IMR-90 (cell line): ENCODE results near the gene TMTC1. TPM values are rescaled to one million over a fixed set of nuclear protein-coding genes. Genes with fewer than 3 reads are reported as not detected.

Experiments
- ATAC-seq: fragments of 200-7000 bp; cut with Tn5 transposase; 2 replicates; pipeline ENCODE4 v1.9.1; 2020; ENCODE audit warnings: low read depth, mild to moderate bottlenecking, moderate library complexity
- BruUV-seq: library from RNA; stranded (reverse); fragments of 400-500 nt; replicated peaks from 2 replicates; lab custom pipeline; 2021; lab: Mats Ljungman, UMichigan
- CTCF ChIA-PET: fragments of 300-600 bp; formaldehyde crosslinking; extraction: SDS; loops from one replicate; lab custom pipeline; 2021; ENCODE audit warnings: antibody characterized with exemption; lab: Yijun Ruan, JAX
- POLR2A ChIA-PET: fragments of 300-600 bp; sonication (Branson Sonifier 250); formaldehyde crosslinking; loops from one replicate; lab custom pipeline; 2022; ENCODE audit warnings: antibody characterized with exemption; ENCODE audit not compliant: unreplicated experiment; lab: Charles Lee
- DNase-seq: peaks from one replicate; pipeline ENCODE4 v3.0.0; 2013
- H2AFZ ChIP-seq: replicated peaks from 2 replicates; pipeline ENCODE3; 2013; ENCODE audit warnings: low read length, mild to moderate bottlenecking; ENCODE audit not compliant: poor library complexity
- H2AK5ac ChIP-seq: 2 replicates; pipeline ENCODE4 v1.6.1; 2013; ENCODE audit warnings: low read depth, low read length, inconsistent platforms
- H2AK9ac ChIP-seq: replicated peaks from 2 replicates; pipeline ENCODE3; 2013; ENCODE audit warnings: mild to moderate bottlenecking, low read depth, low read length, moderate library complexity; ENCODE audit not compliant: poor library complexity
- H2BK120ac ChIP-seq: 2 replicates; pipeline ENCODE4 v1.6.1; 2013; ENCODE audit warnings: low read depth, low read length, inconsistent platforms
- H2BK15ac ChIP-seq: 3 replicates; pipeline ENCODE4 v1.6.1; 2013; ENCODE audit warnings: low read depth, low read length, inconsistent platforms
- H2BK20ac ChIP-seq: 2 replicates; pipeline ENCODE4 v1.6.1; 2013; ENCODE audit warnings: low read depth, mild to moderate bottlenecking, inconsistent platforms, low read length, moderate library complexity
- H2BK5ac ChIP-seq: 2 replicates; pipeline ENCODE4 v1.6.1; 2013; ENCODE audit warnings: mild to moderate bottlenecking, low read depth, low read length, inconsistent platforms; ENCODE audit not compliant: poor library complexity, severe bottlenecking
- H3K14ac ChIP-seq: replicated peaks from 2 replicates; pipeline ENCODE4 v1.6.1; 2013; ENCODE audit warnings: low read depth, low read length, inconsistent platforms
- H3K18ac ChIP-seq: 2 replicates; pipeline ENCODE4 v1.6.1; 2013; ENCODE audit warnings: low read depth, low read length, control low read depth
- H3K23ac ChIP-seq: 2 replicates; pipeline ENCODE4 v1.6.1; 2013; ENCODE audit warnings: low read depth, low read length, inconsistent platforms
- H3K27ac ChIP-seq: 2 replicates; pipeline ENCODE4 v1.5.1; 2013; ENCODE audit warnings: mild to moderate bottlenecking, control low read depth, low read length; ENCODE audit not compliant: insufficient read depth
- H3K27me3 ChIP-seq: 2 replicates; pipeline ENCODE4 v1.6.1; 2013; ENCODE audit warnings: low read length; ENCODE audit not compliant: control insufficient read depth, insufficient read depth
- H3K36me3 ChIP-seq: 2 replicates; pipeline ENCODE4 v1.6.1; 2013; ENCODE audit warnings: low read length, mixed read lengths; ENCODE audit not compliant: control insufficient read depth, insufficient read depth
- H3K4ac ChIP-seq: 2 replicates; pipeline ENCODE4 v1.6.1; 2013; ENCODE audit warnings: low read depth, low read length, inconsistent platforms
- H3K4me1 ChIP-seq: 2 replicates; pipeline ENCODE4 v1.6.1; 2013; ENCODE audit warnings: low read length, mixed read lengths; ENCODE audit not compliant: control insufficient read depth, insufficient read depth
- H3K4me2 ChIP-seq: 2 replicates; pipeline ENCODE4 v1.6.1; 2013; ENCODE audit warnings: low read depth, mild to moderate bottlenecking, control low read depth, low read length, moderate library complexity
- H3K4me3 ChIP-seq: 2 replicates; pipeline ENCODE4 v1.5.1; 2013; ENCODE audit warnings: low read depth, mild to moderate bottlenecking, control low read depth, low read length, moderate library complexity; ENCODE audit not compliant: insufficient read depth
- H3K56ac ChIP-seq: 2 replicates; pipeline ENCODE4 v1.6.1; 2013; ENCODE audit warnings: low read length, inconsistent platforms; ENCODE audit not compliant: insufficient read depth; ENCODE audit errors: extremely low read depth
- H3K79me1 ChIP-seq, 2 experiments: 2 replicates each; pipeline ENCODE4 v1.6.1; 2013; ENCODE audit warnings: low read length in 2 of 2, inconsistent platforms in 1 of 2, low read depth in 1 of 2
- H3K9ac ChIP-seq: 2 replicates; pipeline ENCODE4 v1.6.1; 2013; ENCODE audit warnings: low read depth, low read length, control low read depth
- H3K9me1 ChIP-seq: 2 replicates; pipeline ENCODE4 v1.6.1; 2013; ENCODE audit warnings: low read length, inconsistent platforms; ENCODE audit not compliant: insufficient read depth
- H3K9me3 ChIP-seq: 2 replicates; pipeline ENCODE4 v1.6.1; 2013; ENCODE audit warnings: low read length; ENCODE audit not compliant: control insufficient read depth, insufficient read depth
- H4K20me1 ChIP-seq: 2 replicates; pipeline ENCODE4 v1.6.1; 2013; ENCODE audit warnings: low read length, inconsistent platforms; ENCODE audit not compliant: insufficient read depth
- H4K5ac ChIP-seq: 2 replicates; pipeline ENCODE4 v1.6.1; 2013; ENCODE audit warnings: mild to moderate bottlenecking, low read depth, low read length, control low read depth
- H4K8ac ChIP-seq, 2 experiments: 2 replicates each; pipeline ENCODE4 v1.6.1; 2013; ENCODE audit warnings: low read depth in 2 of 2, low read length in 2 of 2, control low read depth in 1 of 2, inconsistent platforms in 1 of 2
- H4K91ac ChIP-seq: 2 replicates; pipeline ENCODE4 v1.6.1; 2013; ENCODE audit warnings: low read depth, low read length, inconsistent platforms; ENCODE audit not compliant: insufficient read depth
- MAFK ChIP-seq: IDR thresholded peaks from 2 replicates; pipeline ENCODE4 v1.6.1; 2012; ENCODE audit warnings: low read depth, low read length, improper control_type of control experiment
- MXI1 ChIP-seq: IDR thresholded peaks from 2 replicates; pipeline ENCODE4 v1.6.1; 2012; ENCODE audit warnings: low read depth, mild to moderate bottlenecking, low read length, moderate library complexity, borderline replicate concordance
- RAD21 ChIP-seq: IDR thresholded peaks from 2 replicates; pipeline ENCODE4 v1.6.1; 2012; ENCODE audit warnings: low read length, improper control_type of control experiment
- SMC3 ChIP-seq: fragments of 150-350 bp; IDR thresholded peaks from 2 replicates; pipeline ENCODE4 v1.6.1; 2016; ENCODE audit warnings: low read depth, mild to moderate bottlenecking, antibody characterized with exemption, low read length, moderate library complexity
- WGBS, 2 experiments: methylation state at CpG; one replicate each; pipeline versions ENCODE4 v1.1.5 to v1.1.7; 2013; ENCODE audit warnings: missing lambda C conversion rate in 2 of 2; ENCODE audit not compliant: insufficient read length in 1 of 2; ENCODE audit errors: extremely low coverage in 2 of 2; 5-methylcytosine and 5-hydroxymethylcytosine counted together
- dilution Hi-C: fragments of 300-500 bp; cut with HindIII; formaldehyde crosslinking; loops from one replicate; pipeline ENCODE4 v1.14.3; 2018; ENCODE audit warnings: low sequenced_read_pairs; ENCODE audit not compliant: unreplicated experiment
- in situ Hi-C: fragments of 300-500 bp; cut with MboI; formaldehyde crosslinking; loops from 3 replicates; pipeline ENCODE4 v1.14.3; 2019; ENCODE audit warnings: low sequenced_read_pairs, inconsistent platforms, mixed read lengths
- intact Hi-C: fragments of 100-400 bp; cut with micrococcal nuclease; formaldehyde crosslinking; loops from 2 replicates; pipeline ENCODE4 v1.10.0; 2022
- polyA plus RNA-seq, 3 experiments: library from polyadenylated mRNA; depleted of rRNA; stranded (reverse); fragments of >200 nt; gene quantifications; 2 replicates each; pipeline ENCODE4 v1.2.3, GENCODE V29; 2012; ENCODE audit warnings: low replicate concordance in 1 of 3
- total RNA-seq: library from RNA; depleted of rRNA; stranded (reverse); fragments of >200 nt; gene quantifications from 2 replicates; pipeline ENCODE4 v1.2.3, GENCODE V29; 2012

The TMTC1 gene
- total and polyA plus RNA-seq, 2 of the 4 experiments (the other 2 are of a cell fraction), result 12.5 to 36.4 TPM

- no peak overlapping the region for H3K23ac ChIP-seq
- no peak overlapping the region for H3K14ac ChIP-seq
- no peaks in the 10 kb centered on the region for H3K27me3 ChIP-seq
- H4K5ac ChIP-seq, result no peak overlapping the region
- H3K4me1 ChIP-seq, result peaks cover 3% of the 10 kb centered on the region
- ATAC-seq, result no peak
- intact Hi-C loops (no loop called here), in situ Hi-C loops (no loop called here), dilution Hi-C loops (no loop called here)
- no peak overlapping the region for H3K4ac ChIP-seq
- no peak overlapping the region for H2BK20ac ChIP-seq
- peaks cover 7% of the 10 kb centered on the region for H3K36me3 ChIP-seq
- no peak for DNase-seq
- H2AFZ ChIP-seq, result no peak overlapping the region
- H3K4me2 ChIP-seq, result no peak overlapping the region
- no peak overlapping the region for H2AK9ac ChIP-seq
- no peak overlapping the region for H4K91ac ChIP-seq
- TF ChIP-seq SMC3 (no peak), MXI1 (no peak), MAFK (peak; percentile 33; the same call in 1 of the 2 replicates), RAD21 (no peak)
- H4K20me1 ChIP-seq, result 0 out of 2 replicates have a peak, but pooled peaks cover 2% of the 10 kb centered on the region
- H3K27ac ChIP-seq, result no peak overlapping the region
- no peak overlapping the region for H2BK15ac ChIP-seq
- no peak overlapping the region for H2BK120ac ChIP-seq
- H4K8ac ChIP-seq, result no peak overlapping the region
- 0 out of 2 replicates have a peak, but pooled peaks cover 4% of the 10 kb centered on the region for H3K9me1 ChIP-seq
- no CpG with 5 or more reads among the region's 1 CpG for WGBS, 2 experiments
- no peak overlapping the region for H3K9ac ChIP-seq
- H3K79me1 ChIP-seq, result peaks cover 3 to 5% of the 10 kb centered on the region in 2 experiments; a peak in 3 of 4 replicates
- ChIA-PET POLR2A (no interaction called here), CTCF (no interaction called here)
- no peak overlapping the region for H2BK5ac ChIP-seq
- H3K56ac ChIP-seq, result no peak overlapping the region
- no peak overlapping the region for H2AK5ac ChIP-seq
- H3K18ac ChIP-seq, result no peak overlapping the region
- BruUV-seq, result no TSS peak
- no peak overlapping the region for H3K4me3 ChIP-seq
- no peaks in the 10 kb centered on the region for H3K9me3 ChIP-seq
Measured at GRCh38 chr12:29681370-29681769, 102.4 kb downstream of the TMTC1 start.
